ENCODE data around the gene MYT1.

DNA sequence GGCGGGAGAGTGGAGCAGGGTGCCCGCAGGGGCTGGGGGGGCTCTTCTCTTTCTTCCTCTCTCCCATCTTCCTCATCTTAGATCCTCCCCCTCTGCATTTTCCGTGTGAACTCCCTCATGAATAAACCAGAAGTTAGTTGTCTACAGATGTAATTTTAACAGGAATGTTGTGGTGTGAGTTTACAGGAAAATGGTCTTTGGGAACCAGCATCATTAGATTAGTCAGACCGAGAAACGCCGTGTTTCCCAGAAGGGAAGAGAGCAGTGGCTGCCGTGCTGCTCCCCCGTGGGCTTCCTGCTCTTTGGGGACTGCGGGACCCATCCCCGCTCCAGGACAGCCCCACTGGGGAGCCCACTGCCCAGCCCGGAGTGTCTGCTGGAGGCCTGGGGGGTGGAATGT is 3.4 kb downstream of the MYT1 start:
- no peak for TF ChIP-seq POLR2A (IDR thresholded peaks at IDR 0.05)
- TF ChIP-seq EP300 (IDR thresholded peaks at IDR 0.05), result no peak

Measured in tibial nerve (tissue), 3 donors.